Measurements from ENCODE around the gene CIART. TPM values are rescaled to one million over a fixed set of nuclear protein-coding genes. Genes with fewer than 3 reads are reported as not detected.

Gene CIART
- total and polyA plus RNA-seq, 10 of the 15 experiments (the other 5 are each of a cell fraction or from before 2014, with no cell fraction given) = 0.44 to 1.4 (median 0.67) TPM

DNA sequence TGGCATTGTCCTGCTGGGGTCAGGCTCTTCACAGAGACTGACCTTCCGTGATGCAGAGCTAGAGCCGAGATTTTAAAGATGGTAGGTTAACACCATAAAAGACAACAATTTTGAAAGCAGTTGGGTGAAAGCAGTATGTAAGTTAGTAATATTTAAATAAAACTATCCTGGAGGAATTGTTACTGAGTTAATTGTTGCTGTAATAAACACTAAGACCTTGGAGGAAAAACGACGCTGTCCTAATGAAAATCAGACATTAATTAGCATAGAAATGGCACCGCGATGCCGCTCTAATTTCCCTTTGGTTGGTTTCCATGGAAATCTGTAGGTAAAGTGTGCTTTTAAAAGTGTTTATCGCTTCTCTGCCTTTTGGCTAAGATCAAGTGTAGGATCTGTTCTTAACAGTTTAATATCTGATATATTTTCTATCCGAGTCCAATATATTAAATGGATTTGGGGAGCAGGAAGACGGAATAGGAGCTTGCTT, 45.7 kb upstream of the CIART start:
- no peaks in the 10 kb centered on the region for H3K27me3 ChIP-seq (replicated peaks in 1 of 2; ENCODE audit: control insufficient read depth in 2 of 2, insufficient read depth in 2 of 2, low read length in 1 of 2)
- H3K4me1 ChIP-seq (ENCODE audit: control insufficient read depth, insufficient read depth, low read length) = no peaks in the 10 kb centered on the region
- peak overlapping the region; percentile 63 for H3K4me3 ChIP-seq
- 34% methylated on average over 10 of the region's 10 CpGs for WGBS (ENCODE audit: insufficient coverage, insufficient replicate concordance, low lambda C conversion rate, missing lambda C conversion rate)
- DNase-seq (ENCODE audit: low read depth, low spot score) (no peak), ATAC-seq (no peak), FAIRE-seq (no peak)
- POLR2A ChIA-PET = no interaction called here
- intact Hi-C loops (cut with micrococcal nuclease; ENCODE audit: unreplicated experiment) = loop anchor here (5.0 to 10.0 kb wide), 2 partner anchors 36 to 128 kb away; partner anchors contain the start of genes C1orf54 and RPRD2
- RAD21 ChIA-PET (ENCODE audit: unreplicated experiment) = no interaction called here
- H4K20me1 ChIP-seq (ENCODE audit: control insufficient read depth, insufficient read depth) = no peaks in the 10 kb centered on the region
- SMC1A ChIA-PET (ENCODE audit: uncharacterized antibody, unreplicated experiment) = no interaction called here
- no peaks in the 10 kb centered on the region for H3K36me3 ChIP-seq (ENCODE audit: control insufficient read depth in 2 of 2, insufficient read depth in 2 of 2, low read length in 1 of 2)
- H3K79me2 ChIP-seq (ENCODE audit: control insufficient read depth, insufficient read depth, low read length) = peaks cover 41% of the 10 kb centered on the region
- peak overlapping the region; percentile 69 for H3K27ac ChIP-seq (ENCODE audit: control insufficient read depth, insufficient read depth)
- H3K9me3 ChIP-seq (replicated peaks; ENCODE audit: control insufficient read depth, insufficient read depth, low read length) = no peaks in the 10 kb centered on the region
- in situ Hi-C loops (cut with MboI) = no loop called here
- CTCF ChIA-PET = interaction anchor here (0.5 to 1.8 kb wide), 3 partner anchors 19 to 50 kb away, joined by 4 to 5 read pairs (median 4); no protein-coding TSS in a partner anchor
- BruUV-seq (replicated peaks) = no TSS peak
- H3K4me2 ChIP-seq (ENCODE audit: control insufficient read depth, insufficient read depth) = peak overlapping the region; percentile 65
- peak overlapping the region; percentile 31 for H2AFZ ChIP-seq (ENCODE audit: control insufficient read depth, low read depth, low read length)
- peak overlapping the region; percentile 65 for H3K9ac ChIP-seq (ENCODE audit: control insufficient read depth, insufficient read depth, low read length)
- TF ChIP-seq SP1 (IDR thresholded peaks at IDR 0.05; ENCODE audit: low read depth, low read length) (no peak), YY1 (IDR thresholded peaks at IDR 0.05; ENCODE audit: low read depth, low read length) (peak; percentile 36; the same call in 1 of the 2 replicates), SREBF2 (IDR thresholded peaks at IDR 0.05; ENCODE audit: low read length) (no peak), RELA (IDR thresholded peaks at IDR 0.05; ENCODE audit: borderline replicate concordance, partially characterized antibody) (no peak), BHLHE40 (IDR thresholded peaks at IDR 0.05; ENCODE audit: borderline replicate concordance in 1 of 2, low read depth in 2 of 2, low read length in 1 of 2) (no peak), SRF (IDR thresholded peaks at IDR 0.05; ENCODE audit: low read depth in 2 of 2, low read length in 2 of 2) (no peak), POLR2A (IDR thresholded peaks at IDR 0.05; ENCODE audit: low read depth, low read length) (no peak), IKZF2 (IDR thresholded peaks at IDR 0.05) (no peak), TAF1 (IDR thresholded peaks at IDR 0.05; ENCODE audit: borderline replicate concordance, low read depth, low read length) (no peak), RUNX3 (IDR thresholded peaks at IDR 0.05; ENCODE audit: low read length) (no peak), MXI1 (IDR thresholded peaks at IDR 0.05; ENCODE audit: low read depth, low read length) (0 out of 2 replicates have a peak, but pooled peaks have one; percentile 1), KDM1A (IDR thresholded peaks at IDR 0.05; ENCODE audit: borderline replicate concordance) (no peak), POLR2AphosphoS2 (IDR thresholded peaks at IDR 0.05; ENCODE audit: low read depth, low read length) (no peak), SIX5 (IDR thresholded peaks at IDR 0.05; ENCODE audit: low read depth, low read length, severe bottlenecking) (no peak), ZBTB4 (CRISPR knock-in tag; IDR thresholded peaks at IDR 0.05) (no peak), LARP7 (IDR thresholded peaks at IDR 0.05) (peak; percentile 43; the same call in 1 of the 2 replicates), YBX1 (IDR thresholded peaks at IDR 0.05) (no peak), USF1 (IDR thresholded peaks at IDR 0.05; ENCODE audit: borderline replicate concordance, extremely low read length, insufficient read depth, low read depth, low read length) (no peak)
- TF ChIP-seq, protein P1, sequence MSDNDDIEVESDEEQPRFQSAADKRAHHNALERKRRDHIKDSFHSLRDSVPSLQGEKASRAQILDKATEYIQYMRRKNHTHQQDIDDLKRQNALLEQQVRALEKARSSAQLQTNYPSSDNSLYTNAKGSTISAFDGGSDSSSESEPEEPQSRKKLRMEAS (IDR thresholded peaks at IDR 0.05; ENCODE audit: low read depth, low read length) = 0 out of 2 replicates have a peak, but pooled peaks have one; percentile 19
